ENCODE measurements around the gene PPBP. TPM values are rescaled to one million over a fixed set of nuclear protein-coding genes. Genes with fewer than 3 reads are reported as not detected.
A peak's percentile ranks its signal among the peaks of the same experiment; 100 is the strongest.

Gene PPBP
- total RNA-seq, 1 experiment from 2014 or later, result not detected

DNA sequence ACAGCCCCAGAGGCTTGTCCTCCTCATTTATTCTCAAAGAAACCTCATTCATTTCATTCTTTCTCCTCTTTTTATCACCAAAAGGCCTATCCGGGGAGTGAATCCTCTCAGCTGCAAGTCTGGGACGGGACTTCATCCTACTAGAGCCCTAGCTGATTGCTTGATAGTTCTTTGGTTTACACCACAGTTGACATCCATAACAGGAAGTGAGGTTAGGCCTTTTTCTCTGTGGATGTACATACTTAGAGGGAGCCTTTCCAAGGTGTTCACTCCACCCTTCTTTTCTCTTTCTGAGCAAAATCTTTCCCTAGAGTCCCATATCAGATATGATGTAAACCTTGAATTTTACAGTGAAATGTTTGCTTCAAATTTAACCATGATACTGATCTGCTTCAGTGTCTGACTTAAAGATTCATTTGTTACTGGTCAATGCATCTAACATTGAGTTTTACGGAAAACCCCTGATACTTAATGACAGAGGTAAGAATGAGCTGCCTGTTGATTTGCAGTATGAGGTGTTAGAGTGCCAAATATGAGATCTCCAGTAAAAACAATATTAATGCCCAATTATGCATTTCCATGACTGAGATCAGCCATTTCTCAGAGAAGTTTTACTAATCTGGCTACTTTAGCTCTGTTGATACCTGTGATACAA is 27.3 kb upstream of the PPBP start:
- ChIA-PET POLR2A (no interaction called here), CTCF (interaction anchor here (1.4 kb wide), 1 partner anchor 50 kb away, joined by 3 read pairs; no protein-coding TSS in a partner anchor)
- Mint-ChIP-seq H3K36me3 (peaks cover 10% of the 10 kb centered on the region), H3K27me3 (ENCODE audit: low read depth) (no peaks in the 10 kb centered on the region), H3K9me3 (peaks cover 13% of the 10 kb centered on the region), H3K4me3 (no peak overlapping the region), H3K27ac (peak overlapping the region; percentile 11; the same call in 1 of the 2 replicates), H3K4me1 (peaks cover 32% of the 10 kb centered on the region)
- no peak for TF ChIP-seq OVOL2 (CRISPR knock-in tag; IDR thresholded peaks at IDR 0.05; ENCODE audit: borderline replicate concordance)
- no peak for TF ChIP-seq TEAD4 (CRISPR knock-in tag; IDR thresholded peaks at IDR 0.05)
- no peak for TF ChIP-seq SMAD4 (CRISPR knock-in tag; IDR thresholded peaks at IDR 0.05)
- TF ChIP-seq CREM (CRISPR knock-in tag; IDR thresholded peaks at IDR 0.05), result no peak
- TF ChIP-seq, protein P1, sequence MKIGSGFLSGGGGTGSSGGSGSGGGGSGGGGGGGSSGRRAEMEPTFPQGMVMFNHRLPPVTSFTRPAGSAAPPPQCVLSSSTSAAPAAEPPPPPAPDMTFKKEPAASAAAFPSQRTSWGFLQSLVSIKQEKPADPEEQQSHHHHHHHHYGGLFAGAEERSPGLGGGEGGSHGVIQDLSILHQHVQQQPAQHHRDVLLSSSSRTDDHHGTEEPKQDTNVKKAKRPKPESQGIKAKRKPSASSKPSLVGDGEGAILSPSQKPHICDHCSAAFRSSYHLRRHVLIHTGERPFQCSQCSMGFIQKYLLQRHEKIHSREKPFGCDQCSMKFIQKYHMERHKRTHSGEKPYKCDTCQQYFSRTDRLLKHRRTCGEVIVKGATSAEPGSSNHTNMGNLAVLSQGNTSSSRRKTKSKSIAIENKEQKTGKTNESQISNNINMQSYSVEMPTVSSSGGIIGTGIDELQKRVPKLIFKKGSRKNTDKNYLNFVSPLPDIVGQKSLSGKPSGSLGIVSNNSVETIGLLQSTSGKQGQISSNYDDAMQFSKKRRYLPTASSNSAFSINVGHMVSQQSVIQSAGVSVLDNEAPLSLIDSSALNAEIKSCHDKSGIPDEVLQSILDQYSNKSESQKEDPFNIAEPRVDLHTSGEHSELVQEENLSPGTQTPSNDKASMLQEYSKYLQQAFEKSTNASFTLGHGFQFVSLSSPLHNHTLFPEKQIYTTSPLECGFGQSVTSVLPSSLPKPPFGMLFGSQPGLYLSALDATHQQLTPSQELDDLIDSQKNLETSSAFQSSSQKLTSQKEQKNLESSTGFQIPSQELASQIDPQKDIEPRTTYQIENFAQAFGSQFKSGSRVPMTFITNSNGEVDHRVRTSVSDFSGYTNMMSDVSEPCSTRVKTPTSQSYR (CRISPR knock-in tag; IDR thresholded peaks at IDR 0.05), result no peak
- TF ChIP-seq, protein P2, sequence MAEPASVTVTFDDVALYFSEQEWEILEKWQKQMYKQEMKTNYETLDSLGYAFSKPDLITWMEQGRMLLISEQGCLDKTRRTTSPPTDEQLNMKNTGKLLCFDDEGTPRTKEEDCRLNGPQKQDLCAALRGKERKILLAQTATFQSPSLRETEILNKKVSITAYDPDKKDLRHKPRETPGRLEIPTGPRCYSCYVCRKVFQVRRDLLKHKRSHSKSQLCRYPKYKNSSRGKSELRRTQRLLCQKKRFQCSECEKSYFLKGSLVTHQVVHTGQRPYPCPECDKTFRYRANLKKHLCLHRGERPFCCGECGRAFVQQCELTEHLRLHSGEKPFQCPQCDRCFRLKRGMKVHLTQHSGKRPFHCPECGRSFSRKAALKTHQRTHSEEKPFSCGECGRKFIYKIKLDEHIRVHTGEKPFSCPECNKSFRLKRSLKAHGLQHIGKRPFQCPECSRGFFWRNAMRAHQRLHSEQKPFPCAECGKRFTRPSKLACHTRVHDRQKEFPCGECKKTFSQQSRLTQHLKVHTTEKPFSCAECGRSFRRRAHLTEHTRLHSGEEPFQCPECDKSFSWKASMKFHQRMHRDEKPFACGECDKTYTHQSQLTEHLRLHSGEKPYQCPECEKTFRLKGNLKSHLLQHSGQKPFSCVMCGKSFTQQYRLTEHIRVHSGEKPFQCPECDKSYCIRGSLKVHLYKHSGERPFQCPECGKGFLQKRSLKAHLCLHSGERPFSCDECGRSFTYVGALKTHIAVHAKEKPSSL (CRISPR knock-in tag; conservative IDR thresholded peaks at IDR 0.05), result no peak
- TF ChIP-seq, protein P3, sequence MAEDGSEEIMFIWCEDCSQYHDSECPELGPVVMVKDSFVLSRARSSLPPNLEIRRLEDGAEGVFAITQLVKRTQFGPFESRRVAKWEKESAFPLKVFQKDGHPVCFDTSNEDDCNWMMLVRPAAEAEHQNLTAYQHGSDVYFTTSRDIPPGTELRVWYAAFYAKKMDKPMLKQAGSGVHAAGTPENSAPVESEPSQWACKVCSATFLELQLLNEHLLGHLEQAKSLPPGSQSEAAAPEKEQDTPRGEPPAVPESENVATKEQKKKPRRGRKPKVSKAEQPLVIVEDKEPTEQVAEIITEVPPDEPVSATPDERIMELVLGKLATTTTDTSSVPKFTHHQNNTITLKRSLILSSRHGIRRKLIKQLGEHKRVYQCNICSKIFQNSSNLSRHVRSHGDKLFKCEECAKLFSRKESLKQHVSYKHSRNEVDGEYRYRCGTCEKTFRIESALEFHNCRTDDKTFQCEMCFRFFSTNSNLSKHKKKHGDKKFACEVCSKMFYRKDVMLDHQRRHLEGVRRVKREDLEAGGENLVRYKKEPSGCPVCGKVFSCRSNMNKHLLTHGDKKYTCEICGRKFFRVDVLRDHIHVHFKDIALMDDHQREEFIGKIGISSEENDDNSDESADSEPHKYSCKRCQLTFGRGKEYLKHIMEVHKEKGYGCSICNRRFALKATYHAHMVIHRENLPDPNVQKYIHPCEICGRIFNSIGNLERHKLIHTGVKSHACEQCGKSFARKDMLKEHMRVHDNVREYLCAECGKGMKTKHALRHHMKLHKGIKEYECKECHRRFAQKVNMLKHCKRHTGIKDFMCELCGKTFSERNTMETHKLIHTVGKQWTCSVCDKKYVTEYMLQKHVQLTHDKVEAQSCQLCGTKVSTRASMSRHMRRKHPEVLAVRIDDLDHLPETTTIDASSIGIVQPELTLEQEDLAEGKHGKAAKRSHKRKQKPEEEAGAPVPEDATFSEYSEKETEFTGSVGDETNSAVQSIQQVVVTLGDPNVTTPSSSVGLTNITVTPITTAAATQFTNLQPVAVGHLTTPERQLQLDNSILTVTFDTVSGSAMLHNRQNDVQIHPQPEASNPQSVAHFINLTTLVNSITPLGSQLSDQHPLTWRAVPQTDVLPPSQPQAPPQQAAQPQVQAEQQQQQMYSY (CRISPR knock-in tag; IDR thresholded peaks at IDR 0.05), result no peak
- TF ChIP-seq, protein P4, sequence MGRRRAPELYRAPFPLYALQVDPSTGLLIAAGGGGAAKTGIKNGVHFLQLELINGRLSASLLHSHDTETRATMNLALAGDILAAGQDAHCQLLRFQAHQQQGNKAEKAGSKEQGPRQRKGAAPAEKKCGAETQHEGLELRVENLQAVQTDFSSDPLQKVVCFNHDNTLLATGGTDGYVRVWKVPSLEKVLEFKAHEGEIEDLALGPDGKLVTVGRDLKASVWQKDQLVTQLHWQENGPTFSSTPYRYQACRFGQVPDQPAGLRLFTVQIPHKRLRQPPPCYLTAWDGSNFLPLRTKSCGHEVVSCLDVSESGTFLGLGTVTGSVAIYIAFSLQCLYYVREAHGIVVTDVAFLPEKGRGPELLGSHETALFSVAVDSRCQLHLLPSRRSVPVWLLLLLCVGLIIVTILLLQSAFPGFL (CRISPR knock-in tag; IDR thresholded peaks at IDR 0.05; ENCODE audit: borderline replicate concordance), result no peak
- TF ChIP-seq, protein P5, sequence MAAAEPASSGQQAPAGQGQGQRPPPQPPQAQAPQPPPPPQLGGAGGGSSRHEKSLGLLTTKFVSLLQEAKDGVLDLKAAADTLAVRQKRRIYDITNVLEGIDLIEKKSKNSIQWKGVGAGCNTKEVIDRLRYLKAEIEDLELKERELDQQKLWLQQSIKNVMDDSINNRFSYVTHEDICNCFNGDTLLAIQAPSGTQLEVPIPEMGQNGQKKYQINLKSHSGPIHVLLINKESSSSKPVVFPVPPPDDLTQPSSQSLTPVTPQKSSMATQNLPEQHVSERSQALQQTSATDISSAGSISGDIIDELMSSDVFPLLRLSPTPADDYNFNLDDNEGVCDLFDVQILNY (CRISPR knock-in tag; IDR thresholded peaks at IDR 0.05), result no peak
- TF ChIP-seq JUN (CRISPR knock-in tag; IDR thresholded peaks at IDR 0.05), result no peak
- TF ChIP-seq SP1 (CRISPR knock-in tag; conservative IDR thresholded peaks at IDR 0.05), result no peak
- DNase-seq (ENCODE audit: low spot score), result no peak
- ATAC-seq, result no peak

DNA sequence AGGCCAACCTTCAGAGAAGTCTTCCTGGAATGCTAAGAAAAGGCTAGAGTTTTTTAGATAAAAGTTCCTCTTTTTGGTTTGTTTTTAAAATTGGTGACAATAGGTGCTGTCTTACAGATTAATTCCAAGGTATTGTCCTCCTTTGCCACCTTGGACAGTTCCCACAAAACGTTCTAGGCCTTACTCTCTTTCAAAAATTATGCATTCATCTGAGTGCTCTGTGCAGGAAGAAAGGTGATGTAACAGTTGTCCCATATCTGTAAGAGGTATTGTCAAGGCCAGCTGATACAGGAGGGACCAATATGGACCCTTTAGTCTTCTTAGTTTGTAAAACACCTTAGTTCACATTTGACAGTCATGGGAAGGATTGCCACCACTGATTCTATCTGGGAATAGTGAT is 26.3 kb upstream of the PPBP start:
- DNase-seq (ENCODE audit: low spot score), result no peak
- Mint-ChIP-seq H3K27ac (no peak overlapping the region), H3K9me3 (peaks cover 19% of the 10 kb centered on the region), H3K4me3 (no peak overlapping the region), H3K36me3 (peaks cover 17% of the 10 kb centered on the region), H3K4me1 (peaks cover 32% of the 10 kb centered on the region), H3K27me3 (ENCODE audit: low read depth) (no peaks in the 10 kb centered on the region)
- POLR2A ChIA-PET, result no interaction called here
- no peak for ATAC-seq
- CTCF ChIA-PET, result interaction anchor here (1.4 kb wide), 1 partner anchor 49 kb away, joined by 3 read pairs; no protein-coding TSS in a partner anchor
- TF ChIP-seq ZNF396 (CRISPR knock-in tag; IDR thresholded peaks at IDR 0.05; ENCODE audit: borderline replicate concordance) (no peak), MYBL2 (CRISPR knock-in tag; IDR thresholded peaks at IDR 0.05) (no peak), PRRX2 (CRISPR knock-in tag; IDR thresholded peaks at IDR 0.05) (no peak), JAZF1 (CRISPR knock-in tag; IDR thresholded peaks at IDR 0.05) (no peak), TEAD1 (CRISPR knock-in tag; IDR thresholded peaks at IDR 0.05) (no peak), ZNF423 (CRISPR knock-in tag; IDR thresholded peaks at IDR 0.05) (no peak), ESRRA (CRISPR knock-in tag; IDR thresholded peaks at IDR 0.05; ENCODE audit: borderline replicate concordance) (no peak), ZNF121 (CRISPR knock-in tag; IDR thresholded peaks at IDR 0.05) (no peak), TCF7 (CRISPR knock-in tag; IDR thresholded peaks at IDR 0.05; ENCODE audit: low read depth) (no peak)
- TF ChIP-seq, protein P6, sequence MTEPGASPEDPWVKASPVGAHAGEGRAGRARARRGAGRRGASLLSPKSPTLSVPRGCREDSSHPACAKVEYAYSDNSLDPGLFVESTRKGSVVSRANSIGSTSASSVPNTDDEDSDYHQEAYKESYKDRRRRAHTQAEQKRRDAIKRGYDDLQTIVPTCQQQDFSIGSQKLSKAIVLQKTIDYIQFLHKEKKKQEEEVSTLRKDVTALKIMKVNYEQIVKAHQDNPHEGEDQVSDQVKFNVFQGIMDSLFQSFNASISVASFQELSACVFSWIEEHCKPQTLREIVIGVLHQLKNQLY (CRISPR knock-in tag; IDR thresholded peaks at IDR 0.05), result no peak
- TF ChIP-seq, protein P7, sequence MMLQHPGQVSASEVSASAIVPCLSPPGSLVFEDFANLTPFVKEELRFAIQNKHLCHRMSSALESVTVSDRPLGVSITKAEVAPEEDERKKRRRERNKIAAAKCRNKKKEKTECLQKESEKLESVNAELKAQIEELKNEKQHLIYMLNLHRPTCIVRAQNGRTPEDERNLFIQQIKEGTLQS (CRISPR knock-in tag; conservative IDR thresholded peaks at IDR 0.05), result no peak
- TF ChIP-seq, protein P8, sequence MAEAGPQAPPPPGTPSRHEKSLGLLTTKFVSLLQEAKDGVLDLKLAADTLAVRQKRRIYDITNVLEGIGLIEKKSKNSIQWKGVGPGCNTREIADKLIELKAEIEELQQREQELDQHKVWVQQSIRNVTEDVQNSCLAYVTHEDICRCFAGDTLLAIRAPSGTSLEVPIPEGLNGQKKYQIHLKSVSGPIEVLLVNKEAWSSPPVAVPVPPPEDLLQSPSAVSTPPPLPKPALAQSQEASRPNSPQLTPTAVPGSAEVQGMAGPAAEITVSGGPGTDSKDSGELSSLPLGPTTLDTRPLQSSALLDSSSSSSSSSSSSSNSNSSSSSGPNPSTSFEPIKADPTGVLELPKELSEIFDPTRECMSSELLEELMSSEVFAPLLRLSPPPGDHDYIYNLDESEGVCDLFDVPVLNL (CRISPR knock-in tag; IDR thresholded peaks at IDR 0.05; ENCODE audit: borderline replicate concordance, low read depth), result no peak
